GM18517 (cell line): ENCODE data around the gene STK32B.
"Not testable (repeated sequence)": the region's sequence is repeated elsewhere in the genome, so short reads cannot be mapped to it uniquely, and the experiment has no call there.

ENCODE experiments used
- ATAC-seq: cut with Tn5 transposase; IDR thresholded peaks from one replicate; pipeline ENCODE4 v1.9.1; 2021; ENCODE audit warnings: mild to moderate bottlenecking, moderate library complexity; ENCODE audit not compliant: unreplicated experiment

STK32B gene

DNA sequence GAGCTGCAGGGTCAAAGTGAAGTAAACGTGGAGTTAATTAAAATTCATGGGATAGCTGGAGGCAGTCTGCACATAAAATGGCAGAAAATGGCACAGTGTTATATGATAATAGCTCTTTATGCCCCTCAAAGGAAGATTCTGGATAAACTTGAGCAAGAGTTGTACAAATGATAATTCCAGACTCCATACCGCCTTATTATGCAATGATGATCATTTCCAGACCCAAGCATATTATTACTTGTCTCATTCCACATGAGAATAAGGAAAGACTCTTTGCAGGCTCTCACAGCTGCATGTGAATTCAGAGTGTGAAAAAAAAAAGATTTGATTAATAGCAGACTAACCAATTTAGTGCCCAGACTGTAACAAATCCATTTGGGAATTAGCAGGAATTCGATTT, 105.4 kb downstream of the STK32B start:
- no peak for ATAC-seq

DNA sequence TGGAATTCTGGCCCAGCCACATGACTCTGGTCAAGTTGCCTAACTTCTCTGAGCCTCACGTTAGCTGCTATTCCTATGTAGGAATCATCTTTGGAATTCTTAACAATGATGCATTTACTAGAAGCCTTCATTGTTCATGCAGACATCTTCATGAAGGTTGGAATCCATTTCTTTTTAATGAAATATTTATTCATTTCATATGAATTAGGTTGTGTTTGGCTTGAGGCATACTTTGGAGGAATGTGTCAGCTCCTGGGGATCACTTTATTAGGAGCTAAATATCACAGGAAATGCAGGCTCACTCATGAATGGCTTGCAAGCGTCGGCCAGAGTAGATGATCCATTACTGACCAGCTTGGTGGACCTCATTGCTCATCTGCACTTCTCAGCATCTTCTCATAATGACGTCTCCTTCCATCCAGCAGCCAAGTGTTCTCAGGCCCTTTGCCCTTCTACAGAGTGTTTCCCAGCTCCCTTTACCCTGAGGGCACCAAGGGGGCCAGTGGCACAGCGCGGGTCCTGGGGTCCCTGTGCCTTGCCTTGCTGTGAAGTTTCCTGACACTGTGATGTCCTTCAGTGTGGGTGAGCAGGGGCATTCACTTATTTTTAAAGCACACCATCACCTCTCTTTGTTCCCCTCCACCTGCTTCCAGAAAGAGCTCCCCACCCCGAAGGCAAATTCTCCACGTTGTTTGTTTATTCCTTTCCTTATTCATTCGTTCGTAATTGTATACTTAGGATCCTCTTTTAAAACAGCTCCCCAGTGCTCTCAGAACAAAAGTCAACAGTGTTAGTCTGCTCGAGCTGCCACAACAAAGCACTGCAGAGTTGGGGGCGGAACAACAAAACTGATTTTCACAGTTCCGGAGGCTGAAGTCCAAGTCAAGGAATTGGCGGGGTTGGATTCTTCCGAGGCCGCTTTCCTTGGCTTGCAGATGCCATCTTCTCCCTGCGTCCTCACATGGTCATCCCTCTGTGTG, 106.8 kb downstream of the STK32B start:
- ATAC-seq: no peak

DNA sequence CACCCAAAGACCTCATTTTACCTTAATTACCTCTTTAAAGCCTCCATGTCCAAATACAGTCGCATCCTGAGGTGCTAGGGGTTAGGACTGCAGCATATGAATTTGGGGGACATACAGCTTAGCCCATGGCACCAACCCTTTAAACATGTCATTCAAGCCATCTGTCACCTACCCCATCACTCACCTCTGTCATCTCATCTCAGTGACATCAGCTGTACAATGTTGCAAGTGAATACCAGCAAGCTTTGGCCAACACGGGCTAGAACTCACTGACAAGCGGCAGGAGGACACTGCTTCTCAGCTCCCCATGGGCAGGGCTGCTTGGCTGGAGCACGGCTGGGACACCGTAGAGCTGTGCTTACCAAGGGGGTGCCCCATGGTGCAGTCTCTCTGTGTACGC, 107.5 kb downstream of the STK32B start:
- ATAC-seq: no peak

DNA sequence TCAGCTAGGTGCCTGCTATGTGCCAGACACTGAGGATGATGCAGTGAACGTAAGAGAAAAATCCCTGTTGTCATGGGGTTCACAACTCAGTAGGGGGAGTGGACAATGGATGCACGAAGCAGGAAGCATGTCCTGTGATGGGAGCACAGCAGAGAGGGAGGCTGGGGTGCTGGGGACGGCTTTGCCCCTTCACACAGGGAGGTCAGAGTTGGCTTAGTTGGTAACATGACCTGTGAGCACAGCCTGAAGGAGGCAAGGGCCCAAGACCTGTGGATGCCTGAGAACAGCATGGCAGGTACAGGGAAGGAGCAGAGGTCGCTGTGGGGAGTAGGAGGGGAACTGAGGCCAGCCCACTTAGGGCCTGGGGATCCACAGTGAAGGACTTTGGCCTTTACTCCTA, 109.4 kb downstream of the STK32B start:
- ATAC-seq: no peak

DNA sequence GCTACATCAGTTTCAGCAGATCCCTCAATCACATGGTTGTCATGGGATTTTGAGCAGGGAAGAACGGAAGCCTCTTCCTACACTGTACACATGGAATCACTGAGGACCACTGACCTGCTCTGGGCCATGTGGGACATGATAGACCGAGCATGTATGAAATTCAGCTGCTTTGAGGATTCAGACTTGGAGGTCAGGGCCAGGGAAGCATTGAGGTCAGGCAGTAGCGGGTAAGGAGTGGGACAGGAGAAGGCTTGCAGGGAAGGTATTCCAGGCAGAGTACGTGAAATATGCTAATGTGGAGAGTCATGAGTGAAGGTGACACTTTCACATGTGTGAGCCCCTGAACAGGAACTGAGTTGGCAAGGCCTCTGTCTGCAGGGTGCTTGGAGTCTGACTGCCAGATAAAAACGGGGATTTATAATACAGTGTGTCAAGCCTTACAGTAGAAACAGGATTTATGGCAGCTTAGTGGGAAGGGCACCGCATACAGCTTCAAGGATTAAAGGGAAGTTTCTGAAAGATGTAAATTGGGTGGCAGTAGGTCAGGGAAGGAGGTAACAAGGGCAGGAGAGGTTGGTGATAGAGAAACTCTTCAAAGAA, 111.7 kb downstream of the STK32B start:
- no peak for ATAC-seq

DNA sequence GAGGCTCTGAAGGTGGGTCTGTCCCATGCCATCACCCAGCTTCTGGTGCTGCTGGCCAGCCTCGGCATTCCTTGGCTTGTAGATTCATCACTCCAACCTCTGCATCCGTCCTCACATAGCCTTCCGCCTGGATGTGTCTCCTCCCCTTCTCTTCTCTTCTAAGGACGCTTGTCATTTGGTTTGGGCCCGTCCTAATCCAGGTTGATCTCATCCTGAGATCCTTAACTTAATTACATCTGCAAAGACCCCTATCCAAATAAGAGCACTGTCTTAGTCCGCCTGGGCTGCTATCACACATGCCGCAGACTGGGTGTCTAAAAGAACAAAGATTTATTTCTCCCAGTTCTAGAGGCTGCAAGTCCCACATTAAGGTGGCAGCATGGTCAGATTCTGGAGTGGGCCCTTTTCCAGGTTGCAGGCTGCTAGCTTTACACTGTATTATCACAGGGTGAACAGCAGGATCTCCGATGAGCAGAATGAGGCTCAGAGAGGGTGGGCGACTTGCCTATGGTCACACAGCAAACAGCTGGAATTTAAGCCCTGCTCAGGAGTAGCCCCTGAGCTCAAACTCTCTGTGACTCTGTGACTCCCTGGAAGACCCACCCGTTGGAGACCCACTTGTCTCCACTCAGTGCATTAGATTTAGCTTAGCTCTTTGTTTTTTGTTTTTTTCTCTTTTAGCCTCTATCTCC, 113.1 kb downstream of the STK32B start:
- no peak for ATAC-seq

DNA sequence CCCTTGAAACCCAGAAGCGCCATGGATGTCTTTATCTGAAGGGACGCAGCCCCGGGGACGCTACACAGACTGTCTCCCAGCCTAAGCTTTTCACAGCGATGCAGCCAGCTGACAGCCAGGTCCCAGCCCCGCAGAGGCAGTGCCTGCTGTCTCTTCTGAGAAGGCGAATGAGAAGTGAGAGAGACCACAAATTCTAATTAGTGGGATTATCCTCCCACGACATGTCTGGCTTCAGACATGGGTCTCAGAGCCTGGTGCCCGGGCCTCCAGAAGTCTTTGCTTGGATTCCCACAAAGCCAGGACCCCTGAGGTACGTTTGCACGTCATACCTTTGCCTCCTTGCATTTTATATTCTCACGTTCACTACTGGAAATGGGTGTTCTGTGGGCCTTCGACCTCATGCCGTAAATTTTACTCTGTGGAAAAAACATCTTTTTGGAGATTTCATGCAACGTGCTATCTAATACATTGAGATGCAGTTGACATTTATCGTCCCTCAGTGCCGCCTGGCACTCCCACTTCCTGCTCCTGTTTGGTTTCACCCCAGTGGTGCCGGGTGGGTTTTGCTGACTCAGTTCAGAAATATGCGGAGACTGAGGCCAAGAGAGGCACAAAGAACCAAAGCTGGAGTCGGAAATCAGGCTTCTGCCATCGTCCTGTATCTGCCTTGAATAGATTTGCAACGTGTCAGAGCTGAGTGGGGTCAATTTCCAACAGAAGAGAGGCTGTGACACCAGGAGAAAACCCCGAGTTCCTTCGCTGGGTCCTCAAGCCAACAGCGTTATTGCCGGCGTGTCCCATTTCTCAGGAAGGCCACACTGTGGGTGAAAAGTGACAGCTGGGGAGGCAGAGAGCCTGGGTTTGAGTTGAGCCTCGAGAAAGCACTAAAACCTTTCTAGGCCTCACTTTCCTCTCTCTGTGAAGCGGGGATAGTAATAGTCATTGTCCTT, 114.4 kb downstream of the STK32B start:
- ATAC-seq: no peak

DNA sequence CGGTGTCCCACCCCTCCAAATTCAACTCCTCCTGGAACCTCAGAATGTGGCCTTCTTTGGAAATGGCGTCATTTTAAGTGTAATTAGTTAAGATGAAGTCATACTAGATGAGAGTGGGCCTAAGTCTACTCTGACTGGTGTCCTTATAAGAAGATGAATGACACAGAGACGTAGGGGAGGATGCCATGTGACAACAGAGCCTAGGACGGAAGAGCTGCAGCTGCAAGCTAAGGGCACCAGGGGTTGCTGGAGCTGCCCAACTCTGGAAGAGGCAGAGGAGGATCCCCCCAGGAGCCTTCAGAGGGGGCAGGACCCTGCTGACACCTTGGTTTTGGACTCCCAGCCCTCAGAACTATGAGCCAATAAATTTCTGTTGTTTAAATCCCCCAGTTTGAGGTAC, 115.1 kb downstream of the STK32B start:
- no peak for ATAC-seq

DNA sequence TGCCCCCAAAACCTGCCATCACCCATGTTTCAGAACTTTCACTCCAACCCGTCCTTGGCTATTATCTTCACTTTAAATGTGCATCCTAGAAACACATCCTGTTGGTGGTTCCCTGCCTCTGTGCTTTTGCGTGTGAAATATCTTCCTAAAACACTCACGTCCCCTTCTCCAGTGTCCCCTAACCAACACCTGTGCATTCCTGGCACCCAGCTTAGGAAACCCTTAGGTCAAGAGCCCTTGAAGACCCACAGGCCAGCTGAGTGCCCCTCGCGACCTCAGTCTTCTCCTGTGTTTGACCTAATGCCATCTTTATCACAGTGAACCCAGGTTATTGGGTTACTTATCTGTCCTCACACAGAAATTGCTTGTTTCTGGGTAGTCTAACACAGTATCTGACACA, 117.6 kb downstream of the STK32B start:
- ATAC-seq: no peak

DNA sequence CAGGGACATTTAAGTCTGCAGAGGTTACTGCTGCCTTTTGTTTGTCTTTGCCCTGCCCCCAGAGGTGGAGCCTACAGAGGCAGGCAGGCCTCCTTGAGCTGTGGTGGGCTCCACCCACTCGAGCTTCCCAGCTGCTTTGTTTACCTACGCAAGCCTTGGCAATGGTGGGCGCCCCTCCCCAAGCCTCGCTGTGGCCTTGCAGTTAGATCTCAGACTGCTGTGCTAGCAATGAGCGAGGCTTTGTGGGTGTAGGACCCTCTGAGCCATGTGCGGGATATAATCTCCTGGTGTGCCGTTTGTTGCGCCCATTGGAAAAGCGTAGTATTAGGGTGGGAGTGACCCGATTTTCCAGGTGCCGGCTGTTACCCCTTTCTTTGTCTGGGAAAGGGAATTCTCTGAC, 124.6 kb downstream of the STK32B start:
- not testable (repeated sequence) for ATAC-seq

DNA sequence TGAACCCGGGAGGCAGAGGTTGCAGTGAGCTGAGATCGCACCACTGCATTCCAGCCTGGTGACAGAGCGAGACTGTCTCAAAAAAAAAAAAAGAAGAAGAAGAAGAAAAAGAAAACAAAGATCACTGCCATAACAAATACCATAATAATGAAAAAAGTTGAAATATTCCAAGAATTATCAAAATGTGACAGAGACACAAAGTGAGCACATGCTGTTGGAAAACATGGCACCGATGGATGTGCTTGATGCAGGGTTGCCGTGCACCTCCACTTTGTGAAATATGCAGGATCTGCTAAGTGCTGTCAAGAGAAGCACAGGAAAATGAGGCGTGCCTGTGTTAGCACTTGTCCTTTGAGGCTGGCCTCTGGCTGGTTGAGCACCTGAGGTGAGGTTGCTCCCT, 133.3 kb downstream of the STK32B start:
- no peak for ATAC-seq

DNA sequence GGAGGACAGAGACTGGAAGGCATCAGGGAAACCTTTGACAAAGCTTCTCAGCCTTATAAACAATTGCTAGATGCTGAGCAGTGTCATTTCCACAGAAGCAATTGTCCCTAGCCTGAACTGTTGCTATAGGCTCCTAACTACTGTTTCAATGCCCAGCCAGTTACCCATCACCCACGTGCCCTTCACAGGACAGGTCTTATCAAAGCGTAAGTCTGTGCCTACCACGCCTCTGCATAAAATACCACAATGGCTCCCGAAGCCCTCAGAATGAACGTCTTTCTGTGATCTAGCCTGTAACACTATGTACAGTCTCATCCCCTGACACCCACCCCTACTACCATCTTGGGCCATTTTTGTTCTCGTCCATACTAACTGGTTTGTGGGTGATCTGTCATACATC, 134.3 kb downstream of the STK32B start:
- no peak for ATAC-seq

DNA sequence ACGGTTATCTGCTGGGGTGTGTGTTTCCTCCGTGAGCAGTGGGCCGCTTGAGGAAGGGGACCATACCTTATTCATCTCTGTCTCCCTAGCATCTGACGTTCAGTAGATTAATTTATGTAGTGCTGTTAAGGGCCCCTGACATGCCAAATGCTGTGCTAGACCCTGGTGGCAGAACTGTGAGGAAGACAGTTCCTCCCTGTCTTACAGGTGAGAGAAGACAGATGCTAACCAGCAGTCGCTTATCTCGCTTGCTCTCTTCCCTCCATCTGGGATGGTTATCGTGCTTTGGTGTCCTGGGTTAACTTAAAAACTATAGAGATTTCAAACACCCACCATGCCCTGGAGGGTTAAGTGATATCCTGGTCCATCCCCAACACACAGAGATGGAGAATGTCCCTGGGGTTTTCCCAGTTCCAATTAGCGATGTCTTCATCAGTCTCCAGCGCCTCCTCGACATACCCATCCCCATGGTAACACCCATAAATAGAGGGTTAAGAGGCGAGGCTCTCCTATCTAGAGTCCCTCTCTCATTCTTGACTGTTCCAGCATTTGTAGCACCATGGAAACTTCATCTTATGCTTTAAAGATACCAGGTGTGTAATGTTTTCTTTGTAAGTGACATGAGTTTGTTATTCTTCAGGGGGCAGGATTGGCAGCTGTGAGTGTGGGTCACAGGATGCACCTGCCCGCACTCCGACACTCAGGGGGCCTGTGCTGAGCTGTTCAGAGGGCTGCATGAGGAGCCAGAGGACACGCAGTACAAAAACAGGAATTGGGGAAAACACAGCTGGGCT, 135.2 kb downstream of the STK32B start:
- no peak for ATAC-seq

DNA sequence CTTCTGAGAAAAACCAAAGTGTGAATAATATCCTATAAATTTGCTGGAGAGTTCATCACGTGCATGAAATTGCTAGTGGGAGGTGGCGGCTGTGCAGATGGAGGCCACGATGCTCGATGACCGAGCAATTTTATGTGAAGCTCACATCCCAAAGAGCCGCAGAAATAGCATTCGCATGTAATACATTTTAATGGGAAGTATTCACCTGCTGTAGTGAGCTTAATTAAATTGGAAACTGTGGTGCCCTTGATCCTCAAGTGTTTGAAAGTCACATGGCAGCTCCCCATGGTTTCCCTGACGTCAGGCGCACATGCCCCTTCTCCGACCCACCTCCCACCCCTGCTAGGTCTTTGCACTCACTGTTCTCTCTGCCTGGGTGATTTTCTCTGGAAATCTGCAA, 136.8 kb downstream of the STK32B start:
- no peak for ATAC-seq

DNA sequence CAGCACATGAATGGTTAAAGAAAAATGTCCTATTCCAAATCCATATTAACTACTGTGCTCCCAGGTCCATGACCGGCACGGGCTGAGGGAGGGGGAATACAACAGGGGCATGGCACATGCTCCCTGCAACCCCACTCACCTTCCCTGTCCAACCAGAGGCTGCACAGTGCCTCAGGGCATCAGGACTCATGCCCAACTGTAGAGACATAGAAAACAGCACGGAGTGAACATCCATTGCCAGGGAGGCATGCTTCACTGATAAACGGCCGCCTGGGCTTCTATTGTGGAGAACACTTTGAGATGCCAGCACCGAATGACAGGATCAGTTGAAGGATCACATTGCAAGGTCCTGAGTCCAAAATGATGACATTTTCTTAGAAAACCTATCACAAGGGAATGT, 140.6 kb downstream of the STK32B start:
- no peak for ATAC-seq

DNA sequence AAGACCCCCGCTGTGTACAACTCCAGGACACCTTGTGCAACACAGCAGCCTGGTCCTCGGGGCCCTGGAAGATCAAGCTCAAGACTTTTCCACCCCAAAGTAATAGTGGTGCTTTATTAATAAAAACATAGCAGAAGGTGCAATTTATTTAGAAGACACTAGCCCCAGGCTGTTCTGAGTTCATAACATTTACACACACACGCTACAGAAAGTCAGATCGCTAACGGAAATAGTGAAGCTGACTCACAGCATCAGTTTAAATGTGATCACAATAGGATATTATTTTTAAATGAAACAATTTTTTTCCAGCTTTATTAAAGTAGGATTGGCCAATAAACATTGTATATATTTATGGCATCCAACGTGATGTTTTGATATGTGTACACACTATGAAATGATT, 141.0 kb downstream of the STK32B start:
- no peak for ATAC-seq

DNA sequence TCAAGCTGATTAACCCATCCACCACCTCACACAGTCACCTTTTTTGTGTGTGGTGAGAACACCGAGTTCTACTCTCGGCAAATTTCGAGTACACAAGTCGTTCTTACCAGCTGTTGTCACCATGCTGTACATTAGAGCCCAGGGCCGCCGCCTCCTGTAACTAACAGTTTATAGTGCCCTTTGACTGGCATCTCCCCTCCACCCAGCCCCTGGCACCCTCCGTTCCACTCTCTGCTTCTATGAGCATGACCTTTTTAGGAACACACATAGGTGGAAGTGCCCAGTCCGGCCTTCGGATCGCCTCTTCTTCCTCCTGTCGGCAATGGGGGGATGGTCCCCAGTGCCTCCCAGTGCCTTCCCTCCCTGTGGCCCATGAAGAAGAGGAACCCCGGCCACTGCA, 141.4 kb downstream of the STK32B start:
- ATAC-seq: no peak

DNA sequence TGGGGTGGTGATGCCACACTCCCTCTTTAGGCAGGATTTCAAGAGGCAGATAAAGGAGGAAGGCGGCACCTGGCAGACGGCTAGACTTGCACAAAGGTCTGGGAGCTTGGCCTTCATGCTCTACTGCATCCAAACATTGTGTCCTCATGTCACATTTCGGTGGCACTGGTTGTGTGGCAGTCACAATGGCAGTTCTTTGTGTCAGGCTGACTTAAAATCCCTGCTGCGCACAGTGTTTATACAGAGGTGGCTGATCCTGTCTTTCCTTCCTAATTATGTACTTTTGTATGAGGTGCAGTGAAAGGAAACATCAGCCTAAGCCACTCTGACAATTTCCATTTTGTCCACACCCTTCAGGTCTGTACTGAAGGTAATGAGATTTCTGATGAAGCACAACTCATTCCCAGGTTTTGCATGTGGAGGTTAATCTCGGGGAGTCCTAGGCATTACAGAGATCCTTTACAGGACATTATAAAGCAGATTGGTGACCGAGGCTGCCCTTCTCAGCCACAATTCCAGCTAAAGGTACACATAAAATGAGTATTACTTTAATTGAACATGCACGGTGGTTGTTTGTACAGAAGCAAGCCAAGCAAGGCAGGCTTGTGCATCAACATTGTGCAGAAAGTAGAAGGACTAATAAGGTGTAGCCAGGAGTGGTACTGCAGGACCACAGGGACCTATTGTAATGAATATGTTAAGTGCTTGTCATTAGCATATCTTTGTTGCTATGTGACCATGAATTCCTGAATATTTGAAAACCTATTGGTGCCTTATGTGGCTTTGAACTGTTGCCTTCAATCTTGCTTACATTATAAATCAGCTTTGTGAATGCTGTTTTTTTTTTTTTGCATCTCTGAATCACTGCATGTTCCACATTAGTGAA, 147.6 kb downstream of the STK32B start:
- ATAC-seq: no peak

DNA sequence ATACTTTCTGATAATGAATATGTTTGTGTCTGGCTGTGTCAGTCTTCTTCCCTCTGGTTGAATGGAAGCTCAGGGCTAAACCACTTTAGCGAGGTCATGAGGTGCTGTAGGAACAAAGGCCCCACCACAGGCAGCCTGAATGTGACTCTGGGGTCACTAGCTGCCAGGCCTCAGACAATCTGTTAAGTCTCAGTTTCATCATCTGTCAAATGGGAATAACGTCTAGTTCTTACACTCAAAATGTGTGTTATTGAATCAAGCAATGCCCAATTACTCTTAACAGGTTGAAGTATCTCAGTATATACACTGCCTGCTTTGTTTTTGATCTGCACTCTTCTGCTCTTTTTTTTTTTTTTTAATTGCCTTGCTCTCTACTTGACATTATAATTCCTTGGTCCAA, 148.6 kb downstream of the STK32B start:
- no peak for ATAC-seq
